Panc1 (cell line): ENCODE data around the gene ZNF112. TPM values are rescaled to one million over a fixed set of nuclear protein-coding genes. Genes with fewer than 3 reads are reported as not detected.

Experiments used
- total RNA-seq: library from RNA; stranded (reverse); gene quantifications from one replicate; pipeline ENCODE4 v1.2.1, GENCODE V29; 2021; ENCODE audit not compliant: unreplicated experiment

The ZNF112 gene
- total RNA-seq, 1 experiment from 2014 or later, result 4.3 TPM

Other genes starting within 250 kb of the ZNF112 start
- gene ZNF225, start 243.3 kb downstream of the ZNF112 start, total RNA-seq, result 3.5 TPM
- 6.4 TPM for gene ZNF234, start 215.1 kb downstream of the ZNF112 start, total RNA-seq
- 21.7 TPM for gene ZNF226, start 191.6 kb downstream of the ZNF112 start, total RNA-seq
- 15.4 TPM for gene ZNF227, start 144.1 kb downstream of the ZNF112 start, total RNA-seq
- gene ZNF233, start 96.8 kb downstream of the ZNF112 start, total RNA-seq, result 1.8 TPM
- 5.1 TPM for gene ZNF235, start 51.7 kb downstream of the ZNF112 start, total RNA-seq
- gene ZNF285, start 44.9 kb upstream of the ZNF112 start, total RNA-seq, result 1.4 TPM
- gene ZNF229, start 91.8 kb upstream of the ZNF112 start, total RNA-seq, result 11.9 TPM
- gene ZNF180, start 143.8 kb upstream of the ZNF112 start, total RNA-seq, result 6.7 TPM
- not detected for gene CEACAM20, start 173.0 kb upstream of the ZNF112 start, total RNA-seq